AG10803 (cell line): ENCODE results near the gene AP2A1.
A peak's percentile ranks its signal among the peaks of the same experiment; 100 is the strongest.

ENCODE experiments used
- DNase-seq: peaks from one replicate; pipeline ENCODE4 v3.0.0; 2010; ENCODE audit warnings: low read depth
- H3K4me3 ChIP-seq: 2 replicates; pipeline ENCODE4 v1.5.1; 2011; ENCODE audit warnings: mild to moderate bottlenecking, low read length, control low read depth
- CTCF ChIP-seq: conservative IDR thresholded peaks from 2 replicates; pipeline ENCODE4 v1.5.1; 2011; ENCODE audit warnings: mild to moderate bottlenecking, low read length, control low read depth, inconsistent platforms

AP2A1 gene

GRCh38 chr19:49847731-49848696 is 81.2 kb downstream of the AP2A1 start:
- no peak for TF ChIP-seq CTCF
- DNase-seq: peak; percentile 82
- no peak overlapping the region for H3K4me3 ChIP-seq

- no peak for DNase-seq
- no peak overlapping the region for H3K4me3 ChIP-seq
- TF ChIP-seq CTCF: no peak
Observed at GRCh38 chr19:49848938-49849337, 82.1 kb downstream of the AP2A1 start.

- H3K4me3 ChIP-seq: peak overlapping the region; percentile 90
- no peak for DNase-seq
Observed at GRCh38 chr19:49849433-49850220, 82.8 kb downstream of the AP2A1 start.

GRCh38 chr19:49850221-49850486 is 83.4 kb downstream of the AP2A1 start:
- no peak for TF ChIP-seq CTCF
- peak overlapping the region; percentile 90 for H3K4me3 ChIP-seq
- DNase-seq: no peak

More at GRCh38 chr19:49849433-49850220, 82.8 kb downstream of the AP2A1 start:
- no peak for TF ChIP-seq CTCF

GRCh38 chr19:49850487-49851342 is 83.9 kb downstream of the AP2A1 start, which contains the start of gene PTOV1:
Gene PTOV1, plus strand, starts transcription at chr19:49851159.
- DNase-seq: peak; percentile 89
- no peak for TF ChIP-seq CTCF
- H3K4me3 ChIP-seq: peak within 1 kb of the TSS; percentile 90

- TF ChIP-seq CTCF: no peak
- DNase-seq: no peak
- H3K4me3 ChIP-seq: peak overlapping the region; percentile 90
Observed at GRCh38 chr19:49851456-49852259, 84.9 kb downstream of the AP2A1 start.
